Measurements from ENCODE around the gene NPM1.

DNA sequence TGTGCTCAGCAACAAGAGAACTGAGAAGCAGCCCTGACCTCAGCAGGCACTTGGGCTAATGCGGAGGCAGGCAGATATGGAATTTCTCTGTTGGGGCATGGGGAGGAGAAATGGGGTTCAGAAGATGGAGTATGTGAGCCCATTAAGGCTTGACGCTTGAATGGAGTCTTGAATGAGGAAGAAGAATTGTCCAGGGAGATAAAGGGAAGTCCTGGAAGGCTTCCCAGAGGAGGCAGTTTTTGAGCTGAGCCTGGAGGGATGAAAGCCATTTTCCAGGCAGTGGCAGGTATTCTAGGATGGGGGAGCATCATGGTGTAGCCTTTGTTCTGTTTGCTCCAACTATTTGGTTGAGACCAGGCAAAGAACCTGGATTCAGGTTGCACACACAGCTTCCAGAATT is 66.3 kb downstream of the NPM1 start:
- no peak for TF ChIP-seq CTCF (IDR thresholded peaks at IDR 0.05; ENCODE audit: low read depth, low read length)
- TF ChIP-seq POLR2A (IDR thresholded peaks at IDR 0.05; ENCODE audit: extremely low read depth, insufficient read length), result no peak
- no peak for TF ChIP-seq MYC (IDR thresholded peaks at IDR 0.05; ENCODE audit: low read depth, low read length)
